Esophagus muscularis mucosa (tissue), 4 donors: ENCODE results near the gene RFXANK.

Experiments used
- CTCF ChIP-seq, 3 experiments: fragments of 200-600 bp in 2 of 3; fragments of 450-650 bp in 1 of 3; sonication (generic) in 2 of 3; IDR thresholded peaks; one replicate each; pipeline ENCODE4 v1.5.1; 2017 to 2019; ENCODE audit warnings: antibody characterized with exemption in 3 of 3, mild to moderate bottlenecking in 2 of 3, moderate library complexity in 1 of 3
- EP300 ChIP-seq: sonication (generic); formaldehyde crosslinking; IDR thresholded peaks from one replicate; pipeline ENCODE4 v1.6.1; 2017; ENCODE audit warnings: antibody characterized with exemption
- POLR2A ChIP-seq: fragments of 450-650 bp; IDR thresholded peaks from one replicate; pipeline ENCODE4 v1.6.1; 2017; ENCODE audit warnings: antibody characterized with exemption, moderate library complexity, mild to moderate bottlenecking, low read depth

- TF ChIP-seq CTCF (IDR thresholded peaks at IDR 0.05), result no peak
- no peak for TF ChIP-seq POLR2A
- TF ChIP-seq EP300, result no peak
Measured at GRCh38 chr19:19179548-19180441, 12.3 kb upstream of the RFXANK start.
